GM13976 (cell line): ENCODE results near the gene MAPK4.
"Not testable (repeated sequence)": the region's sequence is repeated elsewhere in the genome, so short reads cannot be mapped to it uniquely, and the experiment has no call there.

Experiments
- DNase-seq: peaks from one replicate; pipeline ENCODE4 v3.0.0; 2012; ENCODE audit warnings: low spot score
- CTCF ChIP-seq: IDR thresholded peaks from 2 replicates; pipeline ENCODE4 v1.5.1; 2012; ENCODE audit warnings: borderline replicate concordance, mild to moderate bottlenecking; ENCODE audit not compliant: insufficient read depth; ENCODE audit errors: extremely low read depth, missing control alignments, control extremely low read depth
- in situ Hi-C: fragments of 300-500 bp; cut with MboI; formaldehyde crosslinking; loops from one replicate; pipeline ENCODE4 v1.12.0; 2022; ENCODE audit warnings: low sequenced_read_pairs, mixed read lengths, inconsistent platforms; ENCODE audit not compliant: unreplicated experiment

Gene MAPK4

DNA sequence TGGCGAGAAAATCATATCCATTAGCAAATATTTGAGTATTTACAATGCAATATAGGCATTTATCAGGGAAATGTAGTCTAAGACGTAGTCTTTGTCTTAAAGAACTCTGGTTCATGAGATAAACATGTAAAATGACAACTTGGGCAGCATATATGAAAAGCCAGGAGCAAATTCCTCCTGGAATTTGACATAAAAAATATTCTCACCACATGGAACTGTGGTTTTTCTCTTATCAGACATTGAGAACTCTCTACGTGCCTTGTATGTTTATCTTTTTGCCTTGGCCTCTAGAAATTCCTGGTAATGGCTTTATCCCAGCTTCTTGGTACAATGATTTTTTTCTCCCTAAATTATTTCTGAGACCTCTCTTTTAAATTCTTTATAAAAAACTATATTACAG lies 2.8 kb downstream of the MAPK4 start:
- no peak for DNase-seq
- in situ Hi-C loops = no loop called here
- TF ChIP-seq CTCF = no peak

DNA sequence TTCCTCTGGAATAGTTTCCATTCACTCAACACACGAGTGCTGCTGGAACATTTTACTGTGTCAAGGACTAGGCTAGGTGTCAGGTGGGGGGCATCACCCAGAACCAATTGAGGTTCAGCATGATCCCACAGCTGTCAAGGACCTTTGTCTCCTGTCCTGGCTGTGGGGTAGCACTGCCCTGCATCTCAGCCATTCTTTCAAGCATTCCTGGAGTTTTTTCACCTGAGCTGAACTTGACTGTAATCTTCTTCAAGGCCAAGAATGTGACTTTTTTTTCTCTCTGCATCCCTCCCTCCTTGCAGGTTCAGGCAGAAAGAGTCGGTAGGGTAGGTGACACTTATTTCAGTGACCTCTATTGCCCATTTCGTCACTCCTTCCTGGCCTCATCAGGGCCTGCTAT lies 3.5 kb downstream of the MAPK4 start:
- DNase-seq = no peak
- TF ChIP-seq CTCF = no peak
- in situ Hi-C loops = no loop called here

GRCh38 chr18:50569930-50570329 lies 10.0 kb downstream of the MAPK4 start:
- no peak for DNase-seq
- no peak for TF ChIP-seq CTCF
- in situ Hi-C loops = no loop called here

DNA sequence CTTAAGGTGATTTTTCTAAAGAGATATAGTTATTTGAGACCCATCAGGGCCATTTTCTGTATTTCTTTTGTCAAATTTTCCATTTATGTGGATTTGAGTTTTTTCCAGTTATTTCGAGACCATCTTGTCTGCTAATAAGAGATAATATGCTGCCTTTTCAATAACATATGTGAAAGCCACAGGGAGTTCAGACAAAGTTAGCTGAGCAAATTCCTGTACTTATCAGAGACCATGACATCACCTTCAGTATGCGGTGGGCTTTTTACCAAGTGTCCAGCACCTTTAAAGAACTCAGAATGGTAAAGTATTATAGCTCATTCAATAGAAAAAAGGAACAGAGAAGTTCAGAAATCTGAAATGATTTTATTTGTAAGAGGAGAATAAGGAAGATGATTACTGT lies 11.7 kb downstream of the MAPK4 start:
- DNase-seq = no peak
- TF ChIP-seq CTCF = no peak
- in situ Hi-C loops = no loop called here

DNA sequence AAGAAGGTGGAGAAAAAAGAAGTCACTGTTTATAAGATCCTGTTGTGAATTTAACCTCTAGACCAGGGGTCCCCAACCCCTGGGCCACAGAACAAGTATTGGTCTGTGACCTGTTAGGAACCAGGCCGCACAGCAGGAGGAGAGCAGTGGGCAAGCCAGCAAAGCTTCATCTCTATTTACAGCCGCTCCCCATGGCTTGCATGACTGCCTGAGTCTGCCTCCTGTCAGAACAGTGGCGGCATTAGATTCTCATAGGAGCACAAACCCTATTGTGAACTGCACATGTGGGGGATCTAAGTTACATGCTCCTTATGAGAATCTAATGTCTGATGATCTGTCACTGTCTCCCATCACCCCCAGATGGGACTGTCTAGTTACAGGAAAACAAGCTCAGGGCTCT lies 13.3 kb downstream of the MAPK4 start:
- not testable (repeated sequence) for DNase-seq

GRCh38 chr18:50573679-50574078 lies 13.8 kb downstream of the MAPK4 start:
- no peak for TF ChIP-seq CTCF
- in situ Hi-C loops = no loop called here
- DNase-seq = no peak

More for the DNA sequence above, 13.3 kb downstream of the MAPK4 start:
- in situ Hi-C loops = not testable (repeated sequence)

- DNase-seq = no peak
- in situ Hi-C loops = no loop called here
- no peak for TF ChIP-seq CTCF
Measured at GRCh38 chr18:50578030-50578429, 18.1 kb downstream of the MAPK4 start.
